Muscle of arm (tissue), 12 donors: ENCODE results near the gene CEACAM21. TPM values are rescaled to one million over a fixed set of nuclear protein-coding genes. Genes with fewer than 3 reads are reported as not detected.
"Not testable (repeated sequence)": the region's sequence is repeated elsewhere in the genome, so short reads cannot be mapped to it uniquely, and the experiment has no call there.

Experiments used
- DNase-seq: peaks from one replicate; pipeline ENCODE4 v3.0.0-alpha.2; 2013
- polyA plus RNA-seq, 12 donors: library from polyadenylated mRNA; unstranded; fragments of 120-200 nt; gene quantifications; one replicate each; pipeline ENCODE4 v1.2.1, GENCODE V29; 2013; ENCODE audit not compliant: insufficient read length in 12 of 12

The CEACAM21 gene
- polyA plus RNA-seq, 12 donors = 0.85 to 2.2 (median 1.6) TPM; not detected in 2

GRCh38 chr19:41548954-41549688, 26.8 kb upstream of the CEACAM21 start:
- DNase-seq = no peak

GRCh38 chr19:41549884-41550283, 26.1 kb upstream of the CEACAM21 start:
- no peak for DNase-seq

GRCh38 chr19:41551212-41551610, 24.8 kb upstream of the CEACAM21 start:
- no peak for DNase-seq

GRCh38 chr19:41551711-41552110, 24.3 kb upstream of the CEACAM21 start:
- DNase-seq = no peak

GRCh38 chr19:41552558-41552957, 23.4 kb upstream of the CEACAM21 start:
- DNase-seq = no peak

GRCh38 chr19:41553804-41554203, 22.2 kb upstream of the CEACAM21 start:
- DNase-seq = no peak

- no peak for DNase-seq
Observed at GRCh38 chr19:41554907-41555306, 21.1 kb upstream of the CEACAM21 start.

GRCh38 chr19:41555748-41556147, 20.2 kb upstream of the CEACAM21 start:
- no peak for DNase-seq

- no peak for DNase-seq
Observed at GRCh38 chr19:41563854-41564514, 12.0 kb upstream of the CEACAM21 start.

GRCh38 chr19:41564515-41565378, 11.2 kb upstream of the CEACAM21 start:
- no peak for DNase-seq

- DNase-seq = no peak
Observed at GRCh38 chr19:41565379-41565720, 10.6 kb upstream of the CEACAM21 start.

- no peak for DNase-seq
Observed at GRCh38 chr19:41566001-41566400, 10.0 kb upstream of the CEACAM21 start.

- DNase-seq = no peak
Observed at GRCh38 chr19:41569481-41570150, 6.3 kb upstream of the CEACAM21 start.

GRCh38 chr19:41570179-41570578, 5.8 kb upstream of the CEACAM21 start:
- DNase-seq = no peak

- DNase-seq = peak; percentile 69
Observed at GRCh38 chr19:41570639-41571112, 5.3 kb upstream of the CEACAM21 start.

GRCh38 chr19:41577144-41577830, 1.3 kb downstream of the CEACAM21 start:
- no peak for DNase-seq

- no peak for DNase-seq
Observed at GRCh38 chr19:41577833-41578232, 1.9 kb downstream of the CEACAM21 start.

- no peak for DNase-seq
Observed at GRCh38 chr19:41578886-41579285, 2.9 kb downstream of the CEACAM21 start.

GRCh38 chr19:41581068-41581467, 5.1 kb downstream of the CEACAM21 start:
- not testable (repeated sequence) for DNase-seq

- DNase-seq = not testable (repeated sequence)
Observed at GRCh38 chr19:41582577-41583182, 6.7 kb downstream of the CEACAM21 start.
